Prostate gland (tissue), 2 donors: Measurements from ENCODE around the gene SLIT2.

ENCODE experiments used
- POLR2A ChIP-seq: fragments of 450-650 bp; IDR thresholded peaks from one replicate; pipeline ENCODE4 v1.6.1; 2016; ENCODE audit warnings: antibody characterized with exemption, mild to moderate bottlenecking
- TF ChIP-seq, protein P1 (sequence below), 4 experiments: fragments of 200-600 bp in 2 of 4; fragments of 450-650 bp in 2 of 4; sonication (generic) in 2 of 4; IDR thresholded peaks; 1 replicate in 3 of 4; 2 replicates in 1 of 4; pipeline ENCODE4 v1.5.1; 2016 to 2019; ENCODE audit warnings: antibody characterized with exemption in 4 of 4, mild to moderate bottlenecking in 2 of 4, moderate library complexity in 2 of 4

DNA sequence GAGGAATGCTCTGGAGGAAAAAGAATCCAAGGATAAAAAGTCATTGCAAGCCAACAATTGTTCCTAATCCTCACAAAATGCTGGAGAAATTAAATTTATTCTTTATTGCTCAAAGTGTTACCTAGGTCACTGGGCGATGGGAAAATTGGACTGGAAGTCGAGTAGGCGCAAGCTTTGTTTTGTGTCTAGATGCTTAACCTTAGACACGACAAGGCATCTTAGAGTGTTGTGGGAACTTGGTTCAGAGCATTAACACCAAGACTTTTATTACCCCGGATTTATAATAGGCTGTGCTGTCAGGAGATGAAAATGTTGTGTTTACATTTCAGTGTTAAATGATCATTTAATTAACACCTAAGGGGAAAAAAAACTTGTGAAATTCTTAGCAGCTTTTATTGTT, 25.1 kb downstream of the SLIT2 start:
- TF ChIP-seq, protein P1, sequence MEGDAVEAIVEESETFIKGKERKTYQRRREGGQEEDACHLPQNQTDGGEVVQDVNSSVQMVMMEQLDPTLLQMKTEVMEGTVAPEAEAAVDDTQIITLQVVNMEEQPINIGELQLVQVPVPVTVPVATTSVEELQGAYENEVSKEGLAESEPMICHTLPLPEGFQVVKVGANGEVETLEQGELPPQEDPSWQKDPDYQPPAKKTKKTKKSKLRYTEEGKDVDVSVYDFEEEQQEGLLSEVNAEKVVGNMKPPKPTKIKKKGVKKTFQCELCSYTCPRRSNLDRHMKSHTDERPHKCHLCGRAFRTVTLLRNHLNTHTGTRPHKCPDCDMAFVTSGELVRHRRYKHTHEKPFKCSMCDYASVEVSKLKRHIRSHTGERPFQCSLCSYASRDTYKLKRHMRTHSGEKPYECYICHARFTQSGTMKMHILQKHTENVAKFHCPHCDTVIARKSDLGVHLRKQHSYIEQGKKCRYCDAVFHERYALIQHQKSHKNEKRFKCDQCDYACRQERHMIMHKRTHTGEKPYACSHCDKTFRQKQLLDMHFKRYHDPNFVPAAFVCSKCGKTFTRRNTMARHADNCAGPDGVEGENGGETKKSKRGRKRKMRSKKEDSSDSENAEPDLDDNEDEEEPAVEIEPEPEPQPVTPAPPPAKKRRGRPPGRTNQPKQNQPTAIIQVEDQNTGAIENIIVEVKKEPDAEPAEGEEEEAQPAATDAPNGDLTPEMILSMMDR (IDR thresholded peaks at IDR 0.05), result no peak
- TF ChIP-seq POLR2A, result no peak
